ENCODE results near the gene KCNH4.

KCNH4 gene

GRCh38 chr17:42118126-42118510 lies 62.8 kb downstream of the KCNH4 start:
- H3K9me2 ChIP-seq (replicated peaks; ENCODE audit: control insufficient read depth, low read length): no peaks in the 10 kb centered on the region
- H3K9me3 ChIP-seq (ENCODE audit: control insufficient read depth, insufficient read depth, low read length): no peaks in the 10 kb centered on the region
- no peak overlapping the region for H3K4me3 ChIP-seq (ENCODE audit: low read length)
- no peak overlapping the region for H3K4me2 ChIP-seq (ENCODE audit: low read length)
- H3K36me3 ChIP-seq (ENCODE audit: control insufficient read depth, low read length): peaks cover 58% of the 10 kb centered on the region
- TF ChIP-seq, protein P1, sequence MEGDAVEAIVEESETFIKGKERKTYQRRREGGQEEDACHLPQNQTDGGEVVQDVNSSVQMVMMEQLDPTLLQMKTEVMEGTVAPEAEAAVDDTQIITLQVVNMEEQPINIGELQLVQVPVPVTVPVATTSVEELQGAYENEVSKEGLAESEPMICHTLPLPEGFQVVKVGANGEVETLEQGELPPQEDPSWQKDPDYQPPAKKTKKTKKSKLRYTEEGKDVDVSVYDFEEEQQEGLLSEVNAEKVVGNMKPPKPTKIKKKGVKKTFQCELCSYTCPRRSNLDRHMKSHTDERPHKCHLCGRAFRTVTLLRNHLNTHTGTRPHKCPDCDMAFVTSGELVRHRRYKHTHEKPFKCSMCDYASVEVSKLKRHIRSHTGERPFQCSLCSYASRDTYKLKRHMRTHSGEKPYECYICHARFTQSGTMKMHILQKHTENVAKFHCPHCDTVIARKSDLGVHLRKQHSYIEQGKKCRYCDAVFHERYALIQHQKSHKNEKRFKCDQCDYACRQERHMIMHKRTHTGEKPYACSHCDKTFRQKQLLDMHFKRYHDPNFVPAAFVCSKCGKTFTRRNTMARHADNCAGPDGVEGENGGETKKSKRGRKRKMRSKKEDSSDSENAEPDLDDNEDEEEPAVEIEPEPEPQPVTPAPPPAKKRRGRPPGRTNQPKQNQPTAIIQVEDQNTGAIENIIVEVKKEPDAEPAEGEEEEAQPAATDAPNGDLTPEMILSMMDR (IDR thresholded peaks at IDR 0.05; ENCODE audit: low read depth, low read length, poor library complexity, severe bottlenecking): no peak
- TF ChIP-seq EZH2phosphoT487 (IDR thresholded peaks at IDR 0.05; ENCODE audit: borderline replicate concordance, low read length): no peak
- no peak overlapping the region for H3K27ac ChIP-seq (ENCODE audit: low read depth, low read length)
- H3K4me1 ChIP-seq (ENCODE audit: control insufficient read depth, low read length): peaks cover 43% of the 10 kb centered on the region
- H3K79me2 ChIP-seq (ENCODE audit: control insufficient read depth, low read length): peaks cover 6% of the 10 kb centered on the region
- peaks cover under 1% of the 10 kb centered on the region; the same call in 1 of the 2 replicates for H3F3A ChIP-seq (ENCODE audit: control insufficient read depth, insufficient read depth)
- no peaks in the 10 kb centered on the region for H3K27me3 ChIP-seq (ENCODE audit: control insufficient read depth, low read length)
- H4K20me1 ChIP-seq (ENCODE audit: control insufficient read depth, insufficient read depth, low read depth, low read length): no peaks in the 10 kb centered on the region

GRCh38 chr17:42117397-42118125 lies 63.4 kb downstream of the KCNH4 start:
- Histone ChIP-seq H3K9me2 (replicated peaks; ENCODE audit: control insufficient read depth, low read length) (no peaks in the 10 kb centered on the region), H3K9me3 (ENCODE audit: control insufficient read depth, insufficient read depth, low read length) (no peaks in the 10 kb centered on the region), H3K36me3 (ENCODE audit: control insufficient read depth, low read length) (peaks cover 60% of the 10 kb centered on the region), H3F3A (ENCODE audit: control insufficient read depth, insufficient read depth) (peaks cover 5% of the 10 kb centered on the region; the same call in 1 of the 2 replicates), H3K4me2 (ENCODE audit: low read length) (no peak overlapping the region), H3K4me1 (ENCODE audit: control insufficient read depth, low read length) (peaks cover 49% of the 10 kb centered on the region), H3K4me3 (ENCODE audit: low read length) (no peak overlapping the region), H3K79me2 (ENCODE audit: control insufficient read depth, low read length) (peaks cover 6% of the 10 kb centered on the region), H3K27me3 (ENCODE audit: control insufficient read depth, low read length) (no peaks in the 10 kb centered on the region), H4K20me1 (ENCODE audit: control insufficient read depth, insufficient read depth, low read depth, low read length) (no peaks in the 10 kb centered on the region), H3K27ac (ENCODE audit: low read depth, low read length) (no peak overlapping the region)
- TF ChIP-seq EZH2phosphoT487 (IDR thresholded peaks at IDR 0.05; ENCODE audit: borderline replicate concordance, low read length): no peak
- TF ChIP-seq, protein P1 (IDR thresholded peaks at IDR 0.05; ENCODE audit: low read depth, low read length, poor library complexity, severe bottlenecking): no peak

DNA sequence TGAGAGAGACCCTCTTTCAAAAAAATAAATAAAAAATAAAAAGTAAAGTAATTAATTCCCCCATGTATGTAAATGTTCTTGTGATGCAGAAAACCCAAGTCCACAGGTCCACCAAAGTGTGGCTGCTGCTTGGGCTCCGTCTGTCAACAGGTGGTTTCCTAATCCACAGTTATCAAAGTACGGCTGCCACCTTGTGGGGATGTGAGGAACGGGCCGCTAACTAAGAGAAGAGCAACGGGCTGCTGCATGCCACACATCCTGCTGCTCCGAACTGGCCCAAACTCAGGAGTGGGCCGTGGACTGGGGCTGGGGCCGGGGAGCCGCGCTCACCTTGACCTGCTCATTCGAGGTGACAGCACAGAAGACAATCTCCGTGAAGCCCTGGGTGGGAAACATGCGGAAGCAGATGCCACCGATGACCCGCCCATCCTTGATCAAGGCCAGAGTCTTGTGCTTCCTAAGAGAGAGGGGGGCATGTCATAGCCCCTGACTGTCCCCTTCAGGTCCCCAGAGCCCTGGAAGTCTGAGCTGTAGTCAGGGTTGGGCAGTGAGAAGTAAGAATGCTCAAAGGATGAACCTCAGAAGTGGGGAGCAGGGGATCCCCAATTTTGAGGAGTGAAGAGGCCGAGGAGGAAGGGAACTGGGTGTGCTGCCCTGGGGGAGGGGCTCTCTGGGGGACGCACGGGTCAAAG lies 64.1 kb downstream of the KCNH4 start:
- no peaks in the 10 kb centered on the region for H3K27me3 ChIP-seq (ENCODE audit: control insufficient read depth, low read length)
- H3F3A ChIP-seq (ENCODE audit: control insufficient read depth, insufficient read depth): peaks cover 5% of the 10 kb centered on the region; the same call in 1 of the 2 replicates
- peaks cover 60% of the 10 kb centered on the region for H3K36me3 ChIP-seq (ENCODE audit: control insufficient read depth, low read length)
- H3K9me2 ChIP-seq (replicated peaks; ENCODE audit: control insufficient read depth, low read length): no peaks in the 10 kb centered on the region
- no peak overlapping the region for H3K4me3 ChIP-seq (ENCODE audit: low read length)
- no peaks in the 10 kb centered on the region for H3K9me3 ChIP-seq (ENCODE audit: control insufficient read depth, insufficient read depth, low read length)
- no peak for TF ChIP-seq EZH2phosphoT487 (IDR thresholded peaks at IDR 0.05; ENCODE audit: borderline replicate concordance, low read length)
- TF ChIP-seq, protein P1 (IDR thresholded peaks at IDR 0.05; ENCODE audit: low read depth, low read length, poor library complexity, severe bottlenecking): peak; percentile 81
- peaks cover 54% of the 10 kb centered on the region for H3K4me1 ChIP-seq (ENCODE audit: control insufficient read depth, low read length)
- H3K4me2 ChIP-seq (ENCODE audit: low read length): no peak overlapping the region
- H3K27ac ChIP-seq (ENCODE audit: low read depth, low read length): no peak overlapping the region
- no peaks in the 10 kb centered on the region for H4K20me1 ChIP-seq (ENCODE audit: control insufficient read depth, insufficient read depth, low read depth, low read length)
- peaks cover 6% of the 10 kb centered on the region for H3K79me2 ChIP-seq (ENCODE audit: control insufficient read depth, low read length)

Measured in DOHH2 (cell line).